HEK293T (cell line): Measurements from ENCODE around the gene GMNN.
"Not testable (repeated sequence)": the region's sequence is repeated elsewhere in the genome, so short reads cannot be mapped to it uniquely, and the experiment has no call there.

Experiments
- CTCF ChIA-PET: fragments of 350-600 bp; formaldehyde crosslinking; extraction: SDS; loops from one replicate; lab custom pipeline; 2021; ENCODE audit warnings: antibody characterized with exemption, inconsistent platforms; lab: Yijun Ruan, JAX
- POLR2A ChIA-PET: fragments of 350-600 bp; formaldehyde crosslinking; extraction: SDS; loops from one replicate; lab custom pipeline; 2020; ENCODE audit warnings: antibody characterized with exemption, inconsistent platforms; lab: Yijun Ruan, JAX
- DNase-seq: peaks from one replicate; pipeline ENCODE4 v3.0.0; 2012; ENCODE audit warnings: mixed read lengths; ENCODE audit errors: extremely low spot score
- ARNT ChIP-seq: fragments of 450-650 bp; IDR thresholded peaks from 2 replicates; pipeline ENCODE4 v1.6.1; 2017; ENCODE audit warnings: mild to moderate bottlenecking
- BHLHE40 ChIP-seq: fragments of 450-650 bp; IDR thresholded peaks from 2 replicates; pipeline ENCODE4 v1.6.1; 2016; ENCODE audit warnings: mild to moderate bottlenecking, moderate library complexity, borderline replicate concordance
- CTBP1 ChIP-seq: fragments of 450-650 bp; IDR thresholded peaks from 2 replicates; pipeline ENCODE4 v1.6.1; 2016; ENCODE audit warnings: borderline replicate concordance
- ELF4 ChIP-seq: fragments of 450-650 bp; IDR thresholded peaks from 2 replicates; pipeline ENCODE4 v1.6.1; 2017; ENCODE audit warnings: antibody characterized with exemption
- FOXA1 ChIP-seq: fragments of 450-650 bp; IDR thresholded peaks from 2 replicates; pipeline ENCODE4 v1.6.1; 2016; ENCODE audit warnings: mild to moderate bottlenecking
- FOXK2 ChIP-seq: fragments of 450-650 bp; IDR thresholded peaks from 2 replicates; pipeline ENCODE4 v1.6.1; 2016; ENCODE audit warnings: mild to moderate bottlenecking
- FOXM1 ChIP-seq: fragments of 450-650 bp; IDR thresholded peaks from 2 replicates; pipeline ENCODE4 v1.6.1; 2017; ENCODE audit warnings: mild to moderate bottlenecking, borderline replicate concordance
- HDGF ChIP-seq: fragments of 450-650 bp; IDR thresholded peaks from 2 replicates; pipeline ENCODE4 v1.6.1; 2017; ENCODE audit warnings: antibody characterized with exemption, borderline replicate concordance
- L3MBTL2 ChIP-seq: fragments of 450-650 bp; conservative IDR thresholded peaks from 2 replicates; pipeline ENCODE4 v1.6.1; 2016; ENCODE audit warnings: mild to moderate bottlenecking
- LEF1 ChIP-seq: fragments of 450-650 bp; IDR thresholded peaks from 2 replicates; pipeline ENCODE4 v1.6.1; 2017; ENCODE audit warnings: mild to moderate bottlenecking, borderline replicate concordance
- NFRKB ChIP-seq: fragments of 450-650 bp; IDR thresholded peaks from 2 replicates; pipeline ENCODE4 v1.6.1; 2016; ENCODE audit warnings: mild to moderate bottlenecking, moderate library complexity
- PKNOX1 ChIP-seq: fragments of 450-650 bp; IDR thresholded peaks from 2 replicates; pipeline ENCODE4 v1.6.1; 2016
- SUZ12 ChIP-seq: fragments of 450-650 bp; IDR thresholded peaks from 2 replicates; pipeline ENCODE4 v1.6.1; 2016; ENCODE audit warnings: mild to moderate bottlenecking
- TARDBP ChIP-seq: fragments of 450-650 bp; IDR thresholded peaks from 2 replicates; pipeline ENCODE4 v1.6.1; 2016
- ZNF384 ChIP-seq: fragments of 450-650 bp; IDR thresholded peaks from 2 replicates; pipeline ENCODE4 v1.6.1; 2016

GMNN gene

DNA sequence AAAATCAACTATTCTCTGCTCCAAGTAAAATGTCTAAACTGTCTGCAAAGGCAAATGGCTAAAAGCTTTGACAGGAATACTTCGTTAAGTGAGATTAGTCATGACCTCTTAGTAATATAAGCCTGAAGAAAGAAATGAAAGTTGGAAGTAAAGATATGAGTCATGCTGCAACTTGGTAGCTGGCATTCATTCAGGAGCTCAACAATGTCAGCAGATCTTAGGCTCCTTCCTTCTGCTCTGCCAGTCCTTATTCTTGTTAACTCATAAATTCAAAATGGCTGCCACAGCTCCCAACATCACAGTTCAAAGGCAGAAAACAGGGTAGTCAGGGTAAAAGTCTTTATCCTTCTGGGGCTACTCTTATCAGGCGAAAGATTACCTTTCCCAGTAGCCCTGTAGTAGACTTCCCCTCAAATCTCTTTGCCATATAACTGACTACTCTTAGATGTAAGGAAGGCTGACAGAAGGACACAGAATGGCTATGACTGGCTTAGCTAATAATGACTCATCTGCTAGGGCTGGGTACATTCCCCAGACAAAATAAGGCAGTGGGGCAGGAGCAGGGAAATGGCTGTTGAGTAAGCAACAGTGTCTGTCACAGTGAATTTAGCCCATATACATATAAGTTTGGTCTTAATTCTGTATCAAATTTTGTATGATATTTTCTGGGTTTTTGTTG lies 31.3 kb upstream of the GMNN start:
- TF ChIP-seq L3MBTL2 (no peak), FOXA1 (no peak), SUZ12 (no peak), FOXM1 (no peak), NFRKB (no peak)
- ChIA-PET CTCF (interaction anchor here (0.7 kb wide), 1 partner anchor 17 kb away, joined by 4 read pairs; no protein-coding TSS in a partner anchor), POLR2A (interaction anchor here (1.4 kb wide), 1 partner anchor 22 kb away, joined by 3 read pairs; no protein-coding TSS in a partner anchor)
- no peak for DNase-seq

DNA sequence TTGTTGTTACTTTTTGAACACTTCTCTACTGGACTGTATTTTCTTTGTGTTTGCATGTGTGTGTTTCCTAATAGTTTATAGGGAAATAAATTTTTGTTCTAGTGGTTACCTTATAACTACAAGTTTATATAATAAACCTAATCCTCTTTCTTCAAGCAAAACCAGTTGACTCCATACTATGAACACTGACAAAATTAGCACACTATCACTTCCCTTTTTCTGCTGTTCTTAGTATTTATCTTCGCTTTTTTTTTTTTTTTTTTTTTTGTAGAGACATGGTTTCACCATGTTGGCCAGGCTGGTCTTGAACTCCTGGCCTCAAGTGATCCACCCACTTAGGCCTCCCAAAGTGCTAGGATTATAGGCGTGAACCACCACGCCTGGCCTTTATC lies 30.8 kb upstream of the GMNN start:
- TF ChIP-seq ZNF384: no peak
- no peak for TF ChIP-seq CTBP1
- no peak for TF ChIP-seq SUZ12
- TF ChIP-seq NFRKB: no peak
- POLR2A ChIA-PET: no interaction called here
- CTCF ChIA-PET: no interaction called here
- no peak for DNase-seq

DNA sequence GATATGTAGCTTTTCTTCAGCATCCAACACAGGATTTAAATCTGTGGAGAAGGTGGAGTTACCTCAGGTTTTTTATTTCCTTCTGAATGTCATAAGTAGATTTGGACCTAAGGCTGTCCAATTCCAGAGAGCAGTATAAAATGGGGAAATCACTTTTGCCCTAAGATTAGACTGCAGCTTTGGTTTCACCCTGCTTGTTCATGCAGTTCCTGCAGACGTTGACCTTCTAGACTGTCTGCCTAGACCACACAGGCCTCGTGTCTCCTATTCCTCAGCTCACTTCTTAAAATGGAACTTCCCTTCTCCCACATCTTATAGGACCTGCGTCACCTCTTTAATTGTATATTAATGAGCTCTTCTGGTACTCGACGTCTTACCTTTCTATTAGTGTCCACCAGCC lies 29.8 kb upstream of the GMNN start:
- CTCF ChIA-PET: no interaction called here

DNA sequence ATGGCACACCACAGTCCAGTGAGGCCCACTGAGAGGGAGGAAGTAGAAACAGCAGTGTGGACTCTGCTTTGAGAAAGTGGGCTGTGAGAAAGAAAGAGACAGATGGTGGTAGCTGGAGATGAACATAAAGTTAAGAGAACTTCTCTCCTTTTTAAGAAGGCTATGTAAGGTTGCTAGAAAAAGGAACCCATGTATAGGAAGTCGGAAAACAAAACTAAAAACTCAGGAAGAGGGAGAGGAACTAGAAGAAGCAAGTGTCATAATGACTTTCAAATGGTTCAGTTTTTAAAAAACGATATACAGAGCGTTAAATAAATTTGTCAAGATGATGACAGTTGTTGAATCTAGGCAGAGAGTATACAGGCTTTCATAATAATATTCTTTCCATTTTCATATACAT lies 25.4 kb upstream of the GMNN start:
- DNase-seq: no peak
- TF ChIP-seq SUZ12: no peak
- TF ChIP-seq NFRKB: no peak
- TF ChIP-seq PKNOX1: no peak
- no peak for TF ChIP-seq ELF4
- no peak for TF ChIP-seq BHLHE40
- no peak for TF ChIP-seq FOXM1
- TF ChIP-seq TARDBP: no peak
- TF ChIP-seq HDGF: no peak
- CTCF ChIA-PET: no interaction called here
- POLR2A ChIA-PET: no interaction called here

More for the DNA sequence above, 29.8 kb upstream of the GMNN start:
- POLR2A ChIA-PET: no interaction called here
- TF ChIP-seq FOXA1: no peak
- DNase-seq: no peak

GRCh38 chr6:24750878-24751277 lies 23.9 kb upstream of the GMNN start:
- DNase-seq, POLR2A ChIA-PET, CTCF ChIA-PET: not testable (repeated sequence)

- TF ChIP-seq ARNT (no peak), ELF4 (no peak), NFRKB (no peak)
- ChIA-PET POLR2A (no interaction called here), CTCF (no interaction called here)
- DNase-seq: no peak
Measured at GRCh38 chr6:24752503-24752902, 22.2 kb upstream of the GMNN start.

GRCh38 chr6:24752917-24753492 lies 21.7 kb upstream of the GMNN start:
- TF ChIP-seq BHLHE40 (no peak), LEF1 (no peak), SUZ12 (no peak), HDGF (no peak), L3MBTL2 (no peak), ZNF384 (no peak), FOXK2 (no peak), CTBP1 (no peak), ARNT (no peak), PKNOX1 (no peak), FOXM1 (no peak)
- ChIA-PET CTCF (no interaction called here), POLR2A (no interaction called here)
- no peak for DNase-seq

DNA sequence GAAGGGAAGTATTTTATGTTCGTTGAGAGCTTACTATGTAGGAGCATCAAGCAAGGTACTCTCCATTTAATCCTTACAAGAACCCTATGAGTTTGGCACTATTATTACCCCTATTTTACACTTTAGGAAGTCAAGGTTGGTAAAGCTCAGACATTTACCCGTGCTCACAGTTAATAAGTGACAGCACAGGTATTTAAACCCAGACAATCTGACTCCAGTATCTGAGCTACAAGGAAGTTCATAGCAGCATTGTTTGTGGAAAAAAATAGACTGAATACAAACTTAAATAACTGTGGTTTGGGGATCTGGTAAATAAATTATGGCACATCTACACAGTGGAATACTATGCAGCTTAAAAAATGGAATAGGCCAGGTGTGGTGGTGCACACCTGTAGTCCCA lies 21.2 kb upstream of the GMNN start:
- ChIA-PET POLR2A (no interaction called here), CTCF (no interaction called here)

DNA sequence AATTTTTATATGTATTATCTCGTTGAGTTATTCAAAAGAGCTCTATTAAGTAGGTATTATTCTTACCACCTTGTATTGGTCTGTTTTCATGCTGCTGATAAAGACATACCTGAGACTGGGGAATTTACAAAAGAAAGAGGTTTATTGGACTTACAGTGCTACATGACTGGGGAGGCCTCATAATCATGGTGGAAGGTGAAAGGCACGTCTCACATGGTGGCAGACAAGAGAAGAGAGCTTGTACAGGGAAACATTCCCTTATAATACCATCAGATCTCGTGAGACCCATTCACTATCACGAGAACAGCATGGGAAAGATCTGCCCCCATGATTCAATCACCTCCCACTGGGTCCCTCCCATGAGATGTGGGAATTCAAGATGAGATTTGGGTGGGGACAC lies 20.4 kb upstream of the GMNN start:
- DNase-seq, POLR2A ChIA-PET, CTCF ChIA-PET: not testable (repeated sequence)

More for the DNA sequence above, 21.2 kb upstream of the GMNN start:
- no peak for TF ChIP-seq FOXM1
- DNase-seq: no peak
